Measurements from ENCODE around the gene ARID2.

ARID2 gene

DNA sequence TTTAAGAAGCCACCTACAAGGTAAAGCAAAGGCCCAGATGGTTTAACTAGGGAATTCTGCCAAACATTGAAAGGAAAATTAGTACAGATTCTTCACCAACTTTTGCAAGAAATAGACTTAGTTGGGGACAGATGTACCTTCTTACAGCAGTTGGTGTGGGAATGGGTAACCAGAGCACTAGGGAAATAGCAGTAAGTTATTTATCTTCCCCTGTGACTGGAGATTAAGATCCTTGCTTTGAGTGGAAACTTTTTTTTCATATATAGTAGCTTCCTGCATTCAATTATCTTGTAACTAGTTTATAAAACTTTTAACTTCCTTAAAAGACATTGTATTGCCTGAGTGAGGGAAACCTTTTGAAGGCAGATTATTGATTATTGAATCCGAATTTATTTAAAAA, 44.2 kb downstream of the ARID2 start:
- DNase-seq (ENCODE audit: low read depth), result no peak

DNA sequence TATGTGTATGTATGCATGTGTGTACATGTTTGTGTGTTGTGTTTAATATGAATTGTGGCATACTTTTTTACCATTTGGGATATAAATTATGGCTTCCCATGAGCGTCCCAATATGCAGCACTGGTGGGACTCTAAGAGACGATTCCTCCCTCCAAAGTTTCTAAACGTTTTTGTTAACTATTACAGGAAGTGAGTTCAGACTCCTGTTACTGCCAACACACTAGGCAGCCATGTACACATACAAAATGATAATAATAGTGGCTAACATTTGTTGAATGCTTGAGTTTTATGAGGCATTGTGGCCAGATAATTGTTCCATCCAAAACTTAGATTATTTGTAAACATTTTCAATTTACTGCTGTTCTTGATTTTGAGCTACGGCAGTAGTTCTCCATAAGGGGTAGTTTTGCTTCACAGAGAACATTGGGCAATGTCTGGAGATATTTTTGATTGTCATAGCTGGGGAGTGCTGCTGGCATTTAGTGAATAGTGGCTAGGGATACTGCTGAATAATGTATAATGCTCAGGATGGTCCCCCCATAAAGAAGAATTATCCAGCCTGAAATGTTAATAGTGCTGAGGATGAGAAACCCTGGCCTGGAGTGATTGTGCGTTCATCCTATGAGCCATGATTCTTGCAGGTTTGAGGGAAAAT, 45.1 kb downstream of the ARID2 start:
- DNase-seq (ENCODE audit: low read depth), result no peak

DNA sequence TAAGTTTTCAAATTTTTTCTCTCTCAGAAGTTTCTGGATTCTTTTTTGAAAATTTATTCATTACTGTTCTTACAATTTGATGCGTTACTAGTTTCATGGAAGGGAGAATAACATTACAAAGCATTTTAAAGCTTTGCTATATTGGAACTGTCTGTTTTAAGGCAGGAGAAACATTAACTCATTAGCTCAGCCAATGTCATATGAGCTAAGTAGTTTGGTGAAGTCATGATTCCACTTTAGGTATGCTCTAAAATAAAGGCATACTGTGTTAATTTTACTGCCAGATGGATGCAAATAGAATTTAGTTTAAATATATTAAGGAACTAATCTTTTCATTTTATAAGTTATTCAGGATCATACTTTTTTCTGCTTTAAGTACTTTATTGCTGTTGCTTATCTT, 46.0 kb downstream of the ARID2 start:
- DNase-seq (ENCODE audit: low read depth), result no peak

DNA sequence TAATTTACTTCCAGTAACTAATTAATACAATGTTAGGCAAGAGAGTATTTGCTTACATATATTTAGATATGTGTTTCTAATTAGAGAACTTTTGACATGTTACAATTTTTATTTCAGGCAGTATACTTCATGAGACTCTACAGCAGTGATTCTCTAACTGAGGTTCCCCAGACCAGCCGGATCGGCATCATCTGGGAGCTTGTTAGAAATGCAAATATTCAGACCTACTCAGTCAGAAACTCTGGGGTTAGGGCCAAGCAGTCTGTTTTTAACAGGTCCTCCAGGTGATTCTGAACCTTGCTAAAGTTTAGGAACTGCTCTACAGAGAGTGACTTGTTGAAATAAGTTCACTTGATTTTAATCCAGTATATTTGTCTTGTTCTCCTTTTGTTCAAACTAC, 46.5 kb downstream of the ARID2 start:
- no peak for DNase-seq (ENCODE audit: low read depth)

DNA sequence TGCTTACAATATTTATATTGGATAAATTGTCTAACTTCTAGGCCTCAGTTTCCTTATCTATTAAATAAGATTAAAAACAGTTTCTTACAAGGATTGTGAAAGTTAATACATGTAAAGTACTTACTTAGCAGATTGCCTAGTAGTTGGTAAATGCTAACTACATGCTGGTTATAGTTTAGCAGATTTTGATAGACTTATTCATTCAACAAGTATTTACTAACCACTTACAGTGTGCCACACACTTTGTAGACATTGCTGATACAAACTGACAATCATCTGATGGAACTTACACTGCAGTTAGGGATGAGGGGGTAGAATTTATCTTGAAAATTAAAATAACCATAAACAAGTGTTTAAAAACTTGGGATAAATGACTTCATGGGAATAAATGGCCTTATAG, 50.4 kb downstream of the ARID2 start:
- no peak for DNase-seq (ENCODE audit: low read depth)

- DNase-seq (ENCODE audit: low read depth), result no peak
These were observed 51.6 kb downstream of the ARID2 start for GRCh38 chr12:45781080-45781479.

GRCh38 chr12:45785315-45785714, 55.8 kb downstream of the ARID2 start:
- DNase-seq (ENCODE audit: low read depth), result no peak

GRCh38 chr12:45789025-45789424, 59.5 kb downstream of the ARID2 start:
- DNase-seq (ENCODE audit: low read depth), result no peak

GRCh38 chr12:45794422-45794821, 64.9 kb downstream of the ARID2 start:
- DNase-seq (ENCODE audit: low read depth), result no peak

- no peak for DNase-seq (ENCODE audit: low read depth)
These were observed 72.1 kb downstream of the ARID2 start for GRCh38 chr12:45801625-45802024.

- no peak for DNase-seq (ENCODE audit: low read depth)
These were observed 73.6 kb downstream of the ARID2 start for GRCh38 chr12:45803111-45803510.

- no peak for DNase-seq (ENCODE audit: low read depth)
These were observed 87.1 kb downstream of the ARID2 start for GRCh38 chr12:45816652-45817051.

DNA sequence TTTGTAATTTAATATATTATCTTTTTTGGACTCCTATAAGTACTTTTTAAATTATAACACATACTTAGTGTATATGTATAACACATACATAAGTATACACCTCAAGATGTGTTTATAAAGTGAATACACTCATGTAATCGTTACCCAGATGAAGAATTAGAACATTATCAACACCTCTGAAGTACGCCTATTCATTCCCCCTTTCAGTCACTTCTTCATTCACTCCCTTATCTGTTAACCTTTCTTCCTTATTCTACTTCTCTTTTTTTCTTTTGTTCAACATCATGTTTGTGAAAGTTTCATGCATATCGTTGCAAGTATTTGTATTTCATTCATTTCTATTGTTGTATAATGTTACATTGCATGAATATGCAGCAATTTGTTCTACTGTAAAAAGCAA, 98.5 kb downstream of the ARID2 start:
- DNase-seq (ENCODE audit: low read depth), result no peak

- no peak for DNase-seq (ENCODE audit: low read depth)
These were observed 98.9 kb downstream of the ARID2 start for GRCh38 chr12:45828402-45828801.

DNA sequence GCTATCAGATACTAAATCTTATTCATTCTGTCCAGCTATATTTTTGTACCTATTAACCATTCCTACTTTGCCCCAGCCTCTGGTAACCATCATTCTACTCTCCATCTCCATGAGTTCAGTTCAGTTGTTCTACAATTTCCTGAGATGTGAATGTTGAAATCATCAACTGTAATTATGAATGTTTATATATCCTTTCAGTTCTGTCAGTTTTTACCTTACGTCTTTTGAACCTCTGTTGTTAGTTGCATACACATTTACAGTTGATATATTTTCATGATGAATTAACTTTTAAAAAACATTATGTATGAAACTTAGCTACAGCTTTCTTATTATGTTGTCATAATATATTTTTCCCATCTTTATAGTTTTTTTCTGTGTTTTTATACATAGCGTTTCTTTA, 102.1 kb downstream of the ARID2 start:
- no peak for DNase-seq (ENCODE audit: low read depth)

- DNase-seq (ENCODE audit: low read depth), result no peak
These were observed 103.9 kb downstream of the ARID2 start for GRCh38 chr12:45833401-45833800.

- DNase-seq (ENCODE audit: low read depth), result no peak
These were observed 105.3 kb downstream of the ARID2 start for GRCh38 chr12:45834809-45835208.

- no peak for DNase-seq (ENCODE audit: low read depth)
These were observed 110.4 kb downstream of the ARID2 start for GRCh38 chr12:45839917-45840316.

GRCh38 chr12:45849289-45849688, 119.8 kb downstream of the ARID2 start:
- DNase-seq (ENCODE audit: low read depth), result no peak

- no peak for DNase-seq (ENCODE audit: low read depth)
These were observed 120.8 kb downstream of the ARID2 start for GRCh38 chr12:45850302-45850701.

- no peak for DNase-seq (ENCODE audit: low read depth)
These were observed 123.0 kb downstream of the ARID2 start for GRCh38 chr12:45852508-45852907.

- DNase-seq (ENCODE audit: low read depth), result no peak
These were observed 124.0 kb downstream of the ARID2 start for GRCh38 chr12:45853550-45853949.

GRCh38 chr12:45863332-45863731, 133.8 kb downstream of the ARID2 start:
- DNase-seq (ENCODE audit: low read depth), result no peak

- DNase-seq (ENCODE audit: low read depth), result no peak
These were observed 136.8 kb downstream of the ARID2 start for GRCh38 chr12:45866299-45866698.

- no peak for DNase-seq (ENCODE audit: low read depth)
These were observed 142.9 kb downstream of the ARID2 start for GRCh38 chr12:45872446-45872845.
